BE2C (cell line): ENCODE measurements around the gene DTL.

ENCODE experiments used
- DNase-seq: peaks from one replicate; pipeline ENCODE4 v3.0.0-alpha.2; 2020
- H3K27me3 ChIP-seq: fragments of 250-450 bp; sonication (Bioruptor Pico); 2 replicates; pipeline ENCODE4 v1.5.1; 2020; ENCODE audit warnings: mild to moderate bottlenecking
- H3K36me3 ChIP-seq: fragments of 250-450 bp; sonication (Bioruptor Pico); 2 replicates; pipeline ENCODE4 v1.5.1; 2020; ENCODE audit warnings: mild to moderate bottlenecking
- H3K4me1 ChIP-seq: fragments of 250-450 bp; sonication (Bioruptor Pico); 2 replicates; pipeline ENCODE4 v1.5.1; 2020
- H3K4me3 ChIP-seq: 2 replicates; pipeline ENCODE4 v1.5.1; 2011; ENCODE audit warnings: low read depth, low read length
- H3K9me3 ChIP-seq: fragments of 250-450 bp; sonication (Bioruptor Pico); 2 replicates; pipeline ENCODE4 v1.5.1; 2020
- TF ChIP-seq, protein P1 (sequence below): IDR thresholded peaks from 2 replicates; pipeline ENCODE4 v1.5.1; 2012; ENCODE audit warnings: mild to moderate bottlenecking, low read depth, low read length

Gene DTL

DNA sequence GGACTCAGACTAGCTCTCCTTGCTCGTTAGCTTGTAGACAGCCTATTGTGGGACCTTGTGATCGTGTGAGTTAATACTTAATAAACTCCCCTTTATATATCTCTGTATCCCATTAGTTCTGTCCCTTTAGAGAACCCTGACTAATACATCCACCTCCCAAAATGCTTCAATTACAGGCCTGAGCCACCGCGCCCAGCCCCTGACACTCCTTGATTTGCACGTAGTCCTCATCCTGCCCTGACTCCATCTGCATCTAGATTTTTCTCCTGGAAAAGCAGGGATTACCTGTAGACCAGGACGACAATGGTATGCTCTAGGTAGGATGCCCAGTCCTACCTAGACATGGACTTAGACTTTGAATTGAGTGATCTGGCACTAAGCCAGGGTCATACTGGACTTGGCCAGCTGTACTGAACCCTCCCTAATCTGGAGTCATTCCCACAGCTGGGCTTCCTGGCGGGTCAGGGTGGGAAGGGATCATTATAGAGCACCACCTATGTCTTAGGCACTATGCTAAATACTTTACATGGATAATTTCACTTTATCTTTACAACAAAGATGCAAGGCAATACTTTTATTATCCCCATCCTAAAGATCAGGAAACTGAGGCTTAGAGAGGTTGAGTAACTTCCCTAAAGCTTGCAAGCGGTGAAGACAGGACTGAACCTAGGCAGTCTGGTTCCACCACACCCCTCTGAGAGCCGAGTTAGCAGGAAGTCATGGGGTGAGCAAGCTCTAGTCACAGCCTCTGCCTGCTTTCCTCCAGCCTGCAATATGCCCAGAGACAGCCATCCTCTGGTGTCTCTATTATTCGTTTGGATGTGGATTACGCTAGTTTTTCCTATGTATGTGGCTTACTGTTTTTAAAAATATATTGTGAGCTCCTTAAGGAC, 89.4 kb downstream of the DTL start:
- Histone ChIP-seq H3K36me3 (peaks cover 6% of the 10 kb centered on the region), H3K27me3 (no peaks in the 10 kb centered on the region), H3K9me3 (no peaks in the 10 kb centered on the region), H3K4me3 (no peak overlapping the region), H3K4me1 (no peaks in the 10 kb centered on the region)
- TF ChIP-seq, protein P1, sequence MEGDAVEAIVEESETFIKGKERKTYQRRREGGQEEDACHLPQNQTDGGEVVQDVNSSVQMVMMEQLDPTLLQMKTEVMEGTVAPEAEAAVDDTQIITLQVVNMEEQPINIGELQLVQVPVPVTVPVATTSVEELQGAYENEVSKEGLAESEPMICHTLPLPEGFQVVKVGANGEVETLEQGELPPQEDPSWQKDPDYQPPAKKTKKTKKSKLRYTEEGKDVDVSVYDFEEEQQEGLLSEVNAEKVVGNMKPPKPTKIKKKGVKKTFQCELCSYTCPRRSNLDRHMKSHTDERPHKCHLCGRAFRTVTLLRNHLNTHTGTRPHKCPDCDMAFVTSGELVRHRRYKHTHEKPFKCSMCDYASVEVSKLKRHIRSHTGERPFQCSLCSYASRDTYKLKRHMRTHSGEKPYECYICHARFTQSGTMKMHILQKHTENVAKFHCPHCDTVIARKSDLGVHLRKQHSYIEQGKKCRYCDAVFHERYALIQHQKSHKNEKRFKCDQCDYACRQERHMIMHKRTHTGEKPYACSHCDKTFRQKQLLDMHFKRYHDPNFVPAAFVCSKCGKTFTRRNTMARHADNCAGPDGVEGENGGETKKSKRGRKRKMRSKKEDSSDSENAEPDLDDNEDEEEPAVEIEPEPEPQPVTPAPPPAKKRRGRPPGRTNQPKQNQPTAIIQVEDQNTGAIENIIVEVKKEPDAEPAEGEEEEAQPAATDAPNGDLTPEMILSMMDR = no peak
- DNase-seq = no peak

DNA sequence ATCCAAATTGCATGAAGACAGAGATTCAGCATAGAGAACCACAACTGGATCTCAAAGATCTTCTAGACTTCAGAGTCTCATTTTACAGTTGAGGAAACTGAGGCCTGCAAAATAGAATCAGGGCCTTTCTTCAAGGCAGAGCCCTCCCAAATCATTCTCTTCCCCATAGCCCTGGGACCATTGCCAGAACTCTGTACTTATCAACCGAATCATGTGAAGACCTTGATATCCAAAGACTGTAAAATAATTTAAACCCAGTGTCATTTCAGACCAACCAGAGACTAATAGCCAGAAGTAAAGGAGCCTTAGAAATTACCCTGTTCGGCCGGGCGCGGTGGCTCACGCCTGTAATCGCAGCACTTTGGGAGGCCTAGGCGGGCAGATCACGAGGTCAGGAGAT, 90.1 kb downstream of the DTL start:
- TF ChIP-seq, protein P1 = no peak
- no peak for DNase-seq
- no peak overlapping the region for H3K4me3 ChIP-seq

GRCh38 chr1:212127221-212127620, 91.7 kb downstream of the DTL start:
- Histone ChIP-seq H3K9me3 (no peaks in the 10 kb centered on the region), H3K4me3 (no peak overlapping the region), H3K36me3 (peaks cover 8% of the 10 kb centered on the region), H3K27me3 (no peaks in the 10 kb centered on the region), H3K4me1 (no peaks in the 10 kb centered on the region)
- TF ChIP-seq, protein P1 = no peak
- DNase-seq = no peak

More for the DNA sequence above, 90.1 kb downstream of the DTL start:
- Histone ChIP-seq H3K27me3 (no peaks in the 10 kb centered on the region), H3K36me3 (peaks cover 8% of the 10 kb centered on the region), H3K4me1 (no peaks in the 10 kb centered on the region), H3K9me3 (no peaks in the 10 kb centered on the region)

- H3K9me3 ChIP-seq = no peaks in the 10 kb centered on the region
- TF ChIP-seq, protein P1 = no peak
- DNase-seq = no peak
- H3K4me1 ChIP-seq = no peaks in the 10 kb centered on the region
- H3K36me3 ChIP-seq = peaks cover 8% of the 10 kb centered on the region
- H3K4me3 ChIP-seq = no peak overlapping the region
- H3K27me3 ChIP-seq = no peaks in the 10 kb centered on the region
Measured at GRCh38 chr1:212129781-212130180, 94.2 kb downstream of the DTL start.

- Histone ChIP-seq H3K4me1 (no peaks in the 10 kb centered on the region), H3K27me3 (no peaks in the 10 kb centered on the region), H3K9me3 (no peaks in the 10 kb centered on the region), H3K36me3 (peaks cover 8% of the 10 kb centered on the region), H3K4me3 (no peak overlapping the region)
- TF ChIP-seq, protein P1 = no peak
- DNase-seq = no peak
Measured at GRCh38 chr1:212132025-212132424, 96.5 kb downstream of the DTL start.

- Histone ChIP-seq H3K9me3 (no peaks in the 10 kb centered on the region), H3K27me3 (no peaks in the 10 kb centered on the region), H3K4me1 (no peaks in the 10 kb centered on the region), H3K36me3 (peaks cover 8% of the 10 kb centered on the region), H3K4me3 (no peak overlapping the region)
- TF ChIP-seq, protein P1 = no peak
- no peak for DNase-seq
Measured at GRCh38 chr1:212133319-212133718, 97.8 kb downstream of the DTL start.
